Mucosa of gallbladder (tissue), 1 donor: Measurements from ENCODE around the gene GCDH. TPM values are rescaled to one million over a fixed set of nuclear protein-coding genes. Genes with fewer than 3 reads are reported as not detected.
"Not testable (repeated sequence)": the region's sequence is repeated elsewhere in the genome, so short reads cannot be mapped to it uniquely, and the experiment has no call there.

Experiments used
- DNase-seq: peaks from one replicate; pipeline ENCODE4 v3.0.0-alpha.2; 2020; ENCODE audit warnings: low spot score
- total RNA-seq: library from RNA; stranded (reverse); gene quantifications from one replicate; pipeline ENCODE4 v1.2.1, GENCODE V29; 2021
- donor health status: DM: no; HTN: no; CAD: no.

The GCDH gene
- total RNA-seq, 1 donor from 2014 or later: 33.7 TPM

- DNase-seq: peak; percentile 61
These were observed 16.2 kb downstream of the GCDH start for GRCh38 chr19:12907166-12907565.

GRCh38 chr19:12912571-12912970 lies 21.6 kb downstream of the GCDH start:
- no peak for DNase-seq

GRCh38 chr19:12913011-12913561 lies 22.1 kb downstream of the GCDH start:
- peak; percentile 62 for DNase-seq

- no peak for DNase-seq
These were observed 23.1 kb downstream of the GCDH start for GRCh38 chr19:12913851-12914690.

DNA sequence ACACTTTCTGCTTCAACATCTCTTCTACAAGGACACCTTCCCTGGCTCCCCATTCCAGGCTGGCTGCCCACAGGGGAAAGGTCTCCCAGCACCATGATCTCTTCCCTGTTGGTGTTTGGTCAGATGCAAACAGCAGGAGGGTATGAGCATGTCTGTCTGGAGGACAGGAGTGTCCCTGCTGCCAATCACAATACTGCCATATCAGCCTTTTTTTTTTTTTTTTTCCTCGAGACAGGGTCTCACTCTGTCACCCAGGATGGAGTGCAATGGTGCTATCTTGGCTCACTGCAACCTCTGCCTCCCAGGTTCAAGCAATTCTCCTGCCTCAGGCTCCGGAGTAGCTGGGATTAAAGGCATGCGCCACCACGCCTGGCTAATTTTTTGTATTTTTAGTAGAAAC lies 24.9 kb downstream of the GCDH start:
- DNase-seq: not testable (repeated sequence)

GRCh38 chr19:12918253-12918652 lies 27.3 kb downstream of the GCDH start:
- DNase-seq: no peak

GRCh38 chr19:12921047-12921446 lies 30.1 kb downstream of the GCDH start:
- no peak for DNase-seq

- no peak for DNase-seq
These were observed 32.0 kb downstream of the GCDH start for GRCh38 chr19:12922959-12923358.

GRCh38 chr19:12924621-12925310 lies 33.8 kb downstream of the GCDH start:
- DNase-seq: no peak

GRCh38 chr19:12930002-12930645 lies 39.2 kb downstream of the GCDH start:
- no peak for DNase-seq

DNA sequence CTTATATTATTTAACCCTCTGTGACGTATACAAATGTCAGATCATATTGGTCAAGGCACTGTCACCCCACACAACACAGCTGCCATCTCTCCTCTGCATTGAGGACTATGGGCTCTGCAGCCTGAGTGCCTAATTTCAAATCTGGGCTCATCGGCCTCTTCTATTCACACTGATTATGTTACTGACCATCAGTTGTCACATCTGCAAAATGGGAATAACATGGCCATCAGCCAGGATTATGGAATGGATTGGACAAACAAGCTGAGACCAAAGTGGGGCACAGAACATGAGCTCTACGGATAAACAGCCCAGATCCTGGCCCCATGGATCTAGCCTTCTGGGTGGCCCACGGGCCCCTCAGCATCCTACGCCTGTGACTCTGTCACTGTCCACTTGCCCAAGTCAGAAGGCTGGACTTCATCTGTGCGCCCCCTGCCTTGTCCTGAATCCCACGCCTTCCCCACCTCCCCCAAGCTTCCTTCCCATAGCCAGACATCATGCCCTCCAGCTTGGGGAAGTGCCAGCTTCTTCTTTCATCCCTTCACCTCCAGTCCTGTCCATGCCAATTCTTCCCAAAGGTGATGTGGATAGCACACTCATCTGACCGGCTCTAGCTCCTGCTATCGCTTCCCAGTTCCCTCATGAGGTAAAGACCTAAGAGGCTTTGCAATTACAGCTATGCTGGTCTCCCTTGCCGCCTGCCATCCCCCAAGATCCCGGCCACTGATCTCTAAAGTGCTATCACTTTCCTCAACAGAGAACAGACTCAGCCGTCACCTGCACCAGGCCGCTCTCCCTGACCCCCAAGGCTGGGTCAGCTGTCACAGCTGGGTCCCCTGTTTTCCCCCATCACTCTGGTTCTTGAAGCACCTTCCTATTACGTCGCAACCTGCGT lies 41.7 kb downstream of the GCDH start:
- DNase-seq: no peak

DNA sequence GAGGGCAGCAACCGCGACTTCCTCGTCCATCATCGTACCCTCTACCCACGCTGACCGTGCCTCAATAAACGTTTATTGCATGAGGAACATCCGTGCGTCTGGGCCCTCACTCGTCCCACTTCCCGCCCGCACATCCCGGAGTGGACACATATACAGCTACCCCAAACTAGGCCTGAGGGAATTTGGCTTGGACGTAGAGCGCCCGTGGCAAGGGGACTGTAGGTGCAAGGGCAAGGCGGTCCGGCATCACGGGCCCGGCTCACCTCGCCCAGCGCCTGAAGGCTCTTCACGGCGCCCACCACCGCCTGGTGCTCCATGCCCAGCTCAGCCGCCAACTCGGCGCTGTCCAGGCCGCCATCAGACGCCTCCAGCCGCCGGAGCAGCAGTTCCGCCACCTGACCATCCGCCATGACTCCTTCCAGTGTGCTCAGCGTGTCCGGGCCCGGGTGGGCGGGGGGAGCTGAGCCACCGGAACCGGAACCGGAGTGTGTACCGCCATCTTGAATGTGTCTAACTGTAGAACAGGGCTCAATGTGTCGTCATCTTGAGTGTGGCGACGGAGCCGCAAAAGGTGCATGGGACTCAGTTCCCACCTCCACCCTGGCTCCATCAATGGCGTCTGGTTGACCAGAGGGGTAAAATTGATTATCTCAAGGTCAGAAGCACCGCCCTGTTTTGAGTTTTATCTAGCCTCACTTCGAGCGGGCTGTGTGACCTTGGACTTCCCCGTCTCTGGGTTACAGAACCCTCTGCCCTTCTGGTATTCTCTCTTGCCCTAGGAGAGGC lies 42.5 kb downstream of the GCDH start, which contains the start of gene FARSA:
FARSA (minus strand) TSS at position 425 of the 786 bp plus-strand sequence; CDS start at position 410, 15 bp downstream.
- peak; percentile 94 for DNase-seq

DNA sequence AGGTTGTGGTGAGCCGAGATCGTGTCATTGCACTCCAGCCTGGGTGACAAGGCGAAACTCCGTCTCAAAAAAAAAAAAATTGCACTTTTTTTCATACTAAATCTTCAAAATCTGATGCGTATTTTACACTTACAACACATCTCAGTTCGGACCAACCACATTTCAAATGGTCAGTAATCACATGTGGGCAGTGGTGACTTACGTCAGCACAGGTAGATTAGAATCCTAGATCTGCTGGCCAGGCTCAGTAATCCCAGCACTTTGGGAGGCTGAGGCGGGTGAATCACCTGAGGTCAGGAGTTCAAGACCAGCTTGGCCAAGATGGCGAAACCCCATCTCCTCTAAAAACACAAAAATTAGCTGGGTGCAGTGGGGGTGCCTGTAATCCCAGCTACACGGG lies 44.1 kb downstream of the GCDH start:
- DNase-seq: no peak

- no peak for DNase-seq
These were observed 45.6 kb downstream of the GCDH start for GRCh38 chr19:12936582-12936981.

GRCh38 chr19:12937093-12937926 lies 46.4 kb downstream of the GCDH start:
- DNase-seq: no peak

DNA sequence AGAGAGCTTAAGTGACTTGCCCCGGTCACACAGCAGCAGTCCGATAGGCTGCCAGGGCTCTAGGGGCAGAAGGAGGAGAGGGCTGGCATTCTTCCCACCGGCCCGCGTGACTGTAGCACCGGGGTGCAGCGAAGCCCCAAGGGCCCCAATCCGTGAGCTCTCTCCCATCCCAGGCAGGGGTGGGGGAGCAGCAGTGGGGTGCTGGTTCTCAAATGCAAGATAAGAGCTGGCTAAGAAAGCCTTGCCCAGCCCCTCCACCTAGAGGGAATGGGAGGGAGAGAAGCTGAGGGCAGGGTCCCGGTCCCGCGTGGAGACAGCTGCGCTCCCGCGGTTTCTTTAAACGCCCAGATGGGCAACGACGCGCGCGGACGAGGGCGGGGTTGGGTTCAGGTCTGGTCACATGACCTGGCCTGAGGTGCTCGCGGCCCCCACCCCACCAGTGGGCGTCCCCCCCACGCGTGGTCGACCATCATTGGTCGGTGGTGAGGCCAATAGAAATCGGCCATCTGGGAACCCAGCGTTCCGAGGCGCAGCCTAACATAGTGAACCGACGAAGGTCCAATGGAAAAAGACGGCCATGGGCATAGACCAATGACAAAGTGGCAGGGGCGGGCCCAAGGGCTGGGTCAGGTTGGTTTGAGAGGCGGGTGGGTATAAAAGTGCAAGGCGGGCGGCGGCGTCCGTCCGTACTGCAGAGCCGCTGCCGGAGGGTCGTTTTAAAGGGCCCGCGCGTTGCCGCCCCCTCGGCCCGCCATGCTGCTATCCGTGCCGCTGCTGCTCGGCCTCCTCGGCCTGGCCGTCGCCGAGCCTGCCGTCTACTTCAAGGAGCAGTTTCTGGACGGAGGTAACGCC lies 47.2 kb downstream of the GCDH start, which contains the start of gene CALR:
CALR (plus strand) TSS at position 683 of the 852 bp plus-strand sequence; CDS start at position 754, 71 bp downstream.
- DNase-seq: peak; percentile 100

GRCh38 chr19:12938779-12939601 lies 48.0 kb downstream of the GCDH start:
- DNase-seq: no peak
